Measurements from ENCODE around the gene SDC3. TPM values are rescaled to one million over a fixed set of nuclear protein-coding genes. Genes with fewer than 3 reads are reported as not detected.

SDC3 gene
- total and polyA plus RNA-seq, 8 donors, result 29.8 to 65.2 (median 46.0) TPM

DNA sequence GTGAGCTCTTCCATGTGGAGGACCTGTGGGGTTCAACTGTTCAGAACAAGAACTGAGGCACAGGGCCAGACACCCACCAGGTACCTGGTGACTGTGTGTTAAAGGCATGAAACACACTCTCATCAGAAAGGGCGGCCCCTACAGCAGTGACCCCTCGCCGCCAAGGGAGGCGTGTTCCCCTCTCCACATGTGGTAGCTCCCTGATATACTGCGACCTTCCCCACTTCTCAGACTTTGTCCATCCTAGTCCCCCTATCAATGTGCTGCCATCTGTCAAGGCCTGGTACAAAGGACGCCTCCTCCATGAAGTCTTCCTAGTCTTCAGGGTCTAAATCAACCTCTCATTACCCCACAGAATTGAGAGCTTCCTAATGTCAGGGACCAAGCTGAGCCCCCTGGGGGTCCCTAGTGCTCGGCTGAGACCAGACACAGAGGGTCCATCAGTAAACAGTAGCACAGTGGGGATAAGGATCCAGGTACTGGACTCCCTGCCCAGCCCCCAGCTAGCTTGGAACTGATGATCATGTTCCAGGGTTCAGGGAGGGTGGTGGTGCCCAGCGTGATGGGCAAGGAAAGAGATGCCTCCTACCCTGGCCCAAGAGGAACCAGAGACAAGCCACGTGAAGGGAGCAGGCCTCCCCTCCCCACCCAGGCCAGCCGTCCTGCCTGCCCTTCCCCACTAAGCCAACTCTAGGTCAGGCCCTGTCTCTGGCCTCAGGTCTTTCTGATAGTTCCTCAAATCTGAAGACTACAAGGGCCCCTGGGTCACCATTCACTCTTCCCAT, 10.3 kb downstream of the SDC3 start:
- H3K27me3 ChIP-seq, result no peaks in the 10 kb centered on the region
- H3K9me3 ChIP-seq, result no peaks in the 10 kb centered on the region
- no peak overlapping the region for H3K27ac ChIP-seq
- DNase-seq, result peak in 1 of 4 donors; percentile 36
- ATAC-seq, result peak; percentile 8
- TF ChIP-seq CTCF (IDR thresholded peaks at IDR 0.05), result no peak
- peaks cover 10 to 24% of the 10 kb centered on the region in 2 donors for H3K4me1 ChIP-seq
- no peak overlapping the region for H3K4me3 ChIP-seq
- intact Hi-C loops (cut with DNase I), result no loop called here
- no peaks in the 10 kb centered on the region for H3K36me3 ChIP-seq

DNA sequence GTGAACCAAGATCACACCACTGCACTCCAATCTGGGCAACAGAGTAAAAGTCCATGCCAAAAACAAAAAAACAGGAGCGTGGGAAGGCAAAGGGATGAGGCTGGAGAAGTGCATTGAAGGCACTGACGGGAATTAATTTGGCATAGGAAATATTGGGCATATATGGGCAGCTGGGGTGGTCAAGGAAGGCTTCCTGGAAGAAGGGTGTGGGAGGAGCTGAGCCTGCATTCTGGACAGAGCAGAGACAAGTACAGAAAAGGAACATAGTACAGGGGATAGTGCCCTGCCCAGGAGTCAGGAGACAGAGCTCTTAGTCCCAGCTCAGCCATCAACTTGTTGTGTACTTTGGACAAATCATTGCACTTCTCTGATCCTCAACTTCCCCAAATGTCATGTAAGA, 11.7 kb downstream of the SDC3 start:
- no peak for DNase-seq
- intact Hi-C loops (cut with DNase I), result no loop called here

GRCh38 chr1:30895944-30896660, 12.5 kb downstream of the SDC3 start:
- H3K4me1 ChIP-seq, result peaks cover 0 to 15% of the 10 kb centered on the region in 2 donors
- H3K4me3 ChIP-seq, result no peak overlapping the region
- intact Hi-C loops (cut with DNase I), result no loop called here
- ATAC-seq (no peak), DNase-seq (no peak)
- H3K27me3 ChIP-seq, result no peaks in the 10 kb centered on the region
- no peaks in the 10 kb centered on the region for H3K9me3 ChIP-seq
- H3K36me3 ChIP-seq, result no peaks in the 10 kb centered on the region
- no peak overlapping the region for H3K27ac ChIP-seq
- no peak for TF ChIP-seq CTCF (IDR thresholded peaks at IDR 0.05)

More for the DNA sequence above, 11.7 kb downstream of the SDC3 start:
- Histone ChIP-seq H3K27me3 (no peaks in the 10 kb centered on the region), H3K9me3 (no peaks in the 10 kb centered on the region), H3K36me3 (no peaks in the 10 kb centered on the region), H3K4me1 (peaks cover 5 to 15% of the 10 kb centered on the region in 2 donors), H3K27ac (no peak overlapping the region), H3K4me3 (no peak overlapping the region)
- ATAC-seq, result no peak
- no peak for TF ChIP-seq CTCF (IDR thresholded peaks at IDR 0.05)

DNA sequence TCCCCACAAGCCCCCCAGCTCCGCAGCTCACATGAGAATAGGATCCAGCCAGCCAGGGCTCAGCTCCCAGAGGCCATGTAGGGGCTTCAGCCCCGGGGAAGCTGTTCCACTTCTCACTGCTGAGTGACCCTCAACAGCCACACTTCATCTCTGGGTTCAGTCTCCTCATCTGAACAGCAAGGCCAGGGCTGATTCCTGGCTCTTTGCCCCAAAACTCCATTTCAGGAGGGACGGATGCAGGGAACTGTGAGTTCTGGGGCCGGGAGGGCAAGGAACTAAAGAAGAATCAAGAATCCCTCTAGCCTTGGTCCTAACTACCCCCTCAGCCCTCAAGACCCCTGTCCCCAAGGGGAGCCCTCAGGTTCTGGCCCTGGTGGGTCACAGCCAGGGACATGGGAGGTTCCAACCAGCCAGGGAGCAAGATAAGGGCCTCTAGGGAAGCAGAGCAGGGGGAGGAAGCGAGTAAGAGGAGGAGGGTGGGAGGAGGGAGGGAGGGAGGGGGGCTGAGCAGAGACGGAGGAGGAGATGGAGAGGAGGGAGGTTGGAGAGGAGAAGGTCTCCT, 13.1 kb downstream of the SDC3 start:
- Histone ChIP-seq H3K36me3 (no peaks in the 10 kb centered on the region), H3K9me3 (no peaks in the 10 kb centered on the region), H3K27ac (no peak overlapping the region), H3K27me3 (no peaks in the 10 kb centered on the region), H3K4me1 (peaks cover 0 to 17% of the 10 kb centered on the region in 2 donors), H3K4me3 (no peak overlapping the region)
- ATAC-seq (no peak), DNase-seq (no peak)
- no peak for TF ChIP-seq CTCF (IDR thresholded peaks at IDR 0.05)
- intact Hi-C loops (cut with DNase I), result no loop called here

- Histone ChIP-seq H3K36me3 (no peaks in the 10 kb centered on the region), H3K27ac (no peak overlapping the region), H3K4me1 (peaks cover 0 to 17% of the 10 kb centered on the region in 2 donors), H3K4me3 (no peak overlapping the region), H3K27me3 (no peaks in the 10 kb centered on the region), H3K9me3 (no peaks in the 10 kb centered on the region)
- intact Hi-C loops (cut with DNase I), result no loop called here
- TF ChIP-seq CTCF (IDR thresholded peaks at IDR 0.05), result no peak
- ATAC-seq (no peak), DNase-seq (no peak)
These were observed 14.0 kb downstream of the SDC3 start for GRCh38 chr1:30894508-30894973.
